CD4-positive, alpha-beta T cell treated with Interleukin-21 for 1 hour (primary cell): ENCODE measurements around the gene STK4.
"Not testable (repeated sequence)": the region's sequence is repeated elsewhere in the genome, so short reads cannot be mapped to it uniquely, and the experiment has no call there.

Experiments used
- DNase-seq: peaks from one replicate; pipeline ENCODE4 v3.0.0-alpha.2; 2020

The STK4 gene

DNA sequence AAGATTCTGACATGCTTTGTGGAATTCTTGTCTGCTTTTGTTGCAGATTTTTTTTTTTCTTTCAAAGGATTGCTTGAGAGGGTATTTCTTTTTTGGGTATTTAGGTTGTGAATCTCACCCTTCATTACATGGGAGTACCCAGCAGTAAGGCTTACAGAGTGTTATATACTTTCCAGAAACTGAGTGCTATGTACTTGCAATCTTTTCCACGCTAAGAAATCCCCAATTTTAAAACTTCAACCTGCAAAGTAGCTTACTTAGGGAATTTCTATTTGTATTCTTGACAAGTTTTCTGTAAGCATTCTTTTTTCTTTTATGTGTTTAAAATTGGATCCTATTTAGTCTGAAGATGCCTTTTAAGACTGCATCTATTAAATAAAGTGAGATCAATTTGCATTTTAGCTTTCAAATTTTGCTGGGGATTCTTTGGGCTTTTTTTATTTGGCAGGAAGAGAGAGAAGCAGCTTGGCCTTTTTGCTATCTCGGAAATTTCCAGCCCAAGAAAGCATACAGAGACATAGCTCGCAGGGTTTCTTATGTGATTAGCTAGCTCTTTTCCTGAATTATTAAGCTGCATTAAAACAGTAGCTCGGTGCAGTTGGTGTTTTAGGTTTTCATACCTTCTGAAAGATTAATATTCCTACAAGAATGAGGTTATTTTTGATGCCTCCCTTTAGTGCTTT, 92.0 kb downstream of the STK4 start:
- no peak for DNase-seq

DNA sequence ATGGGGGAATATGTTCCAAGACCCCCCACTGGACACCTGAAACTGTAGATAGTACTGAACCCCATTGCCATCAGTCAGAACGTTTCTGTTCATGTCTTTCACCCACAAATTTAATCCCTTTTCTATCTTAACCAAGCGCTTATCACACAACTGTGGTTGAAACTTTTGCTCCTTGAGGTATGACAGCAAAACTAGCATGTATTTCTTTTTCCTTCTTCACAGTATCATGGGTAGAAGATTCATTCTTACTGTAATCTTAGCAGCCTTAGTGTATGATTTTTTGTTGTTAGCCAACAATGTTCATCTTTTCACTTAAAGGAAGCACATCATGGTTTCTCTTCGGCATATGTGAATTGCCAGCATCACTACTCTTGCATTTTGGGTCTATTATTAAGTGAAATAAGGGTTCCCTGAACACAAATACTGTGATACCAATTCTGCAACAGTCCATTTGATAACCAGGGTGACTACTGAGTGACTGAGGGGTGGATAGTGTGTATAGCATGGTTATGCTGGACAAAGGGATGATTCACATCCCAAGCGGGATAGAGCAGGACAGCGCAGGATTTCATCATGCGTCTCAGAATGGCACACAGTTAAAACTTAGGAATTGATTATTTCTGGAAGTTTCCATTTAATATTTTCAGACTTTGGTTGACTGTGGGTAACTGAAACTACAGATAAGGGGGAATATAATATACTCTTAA, 92.9 kb downstream of the STK4 start:
- no peak for DNase-seq

DNA sequence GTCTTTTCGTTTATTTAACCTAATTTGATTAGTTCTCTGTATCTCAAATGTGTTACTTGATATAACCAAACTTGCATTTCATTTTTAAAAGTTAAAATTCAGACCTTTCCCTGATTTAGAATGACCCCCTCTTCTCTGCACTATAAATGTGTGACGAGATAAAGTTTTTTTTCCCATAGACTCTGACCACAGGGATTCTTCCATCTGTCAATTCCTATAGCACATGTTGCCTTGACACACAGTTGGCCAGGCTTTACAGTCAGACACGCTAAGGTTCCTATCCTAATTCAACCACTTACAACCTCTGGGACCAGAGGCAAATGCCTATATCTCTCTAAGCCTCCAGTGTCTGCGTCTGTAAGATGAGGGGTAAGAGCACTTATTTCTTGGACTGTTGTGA, 94.0 kb downstream of the STK4 start:
- no peak for DNase-seq

DNA sequence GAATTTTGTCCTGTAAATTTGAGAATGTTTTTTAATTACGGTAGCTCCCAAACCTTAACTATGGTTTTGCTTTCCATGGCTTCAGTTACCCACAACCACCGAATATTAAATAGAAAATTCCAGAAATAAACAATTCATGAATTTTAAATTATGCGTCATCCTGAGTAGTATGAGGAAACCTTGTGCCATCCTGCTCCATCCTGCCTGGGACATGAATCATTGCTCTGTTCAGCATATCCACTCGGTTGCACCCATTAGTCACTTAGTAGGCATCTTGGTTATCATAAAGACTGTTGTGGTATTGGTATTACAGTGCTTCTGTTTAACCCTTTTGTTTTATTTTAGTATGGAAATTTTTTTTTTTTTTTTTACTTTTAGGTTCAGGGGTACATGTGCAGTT, 94.9 kb downstream of the STK4 start:
- no peak for DNase-seq

DNA sequence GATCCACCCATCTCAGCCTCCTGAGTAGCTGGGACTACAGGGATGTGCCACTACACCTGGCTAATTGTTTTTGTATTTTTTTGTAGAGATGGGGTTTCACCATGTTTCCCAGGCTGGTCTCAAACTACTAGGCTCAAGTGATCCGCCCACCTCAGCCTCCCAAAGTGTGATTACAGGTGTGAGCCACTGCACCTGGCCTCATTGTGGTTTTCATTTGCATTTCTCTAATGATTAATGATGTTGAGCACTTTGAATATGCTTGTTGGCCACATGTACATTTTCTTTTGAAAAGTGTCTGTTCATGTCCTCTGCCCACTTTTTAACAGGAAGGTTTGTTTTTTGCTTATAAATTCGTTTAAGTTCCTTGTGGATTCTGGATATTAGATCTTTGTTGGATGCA, 96.8 kb downstream of the STK4 start:
- DNase-seq: not testable (repeated sequence)

DNA sequence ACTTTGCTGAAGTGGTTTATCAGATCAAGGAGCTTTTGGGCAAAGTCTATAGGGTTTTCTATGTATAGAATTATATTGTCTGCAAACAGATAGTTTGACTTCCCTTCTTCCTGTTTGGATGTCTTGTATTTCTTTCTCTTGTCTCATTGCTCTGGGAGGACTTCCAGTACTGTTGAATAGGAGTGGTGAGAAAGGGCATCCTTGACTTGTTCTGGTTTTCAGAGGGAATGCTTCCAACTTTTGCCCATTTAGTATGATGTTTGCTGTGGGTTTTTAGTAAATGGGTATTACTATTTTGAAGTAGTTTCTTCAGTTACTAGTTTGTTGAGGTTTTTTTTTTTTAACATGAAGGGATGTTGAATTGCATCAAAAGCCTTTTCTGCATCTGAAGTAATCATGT, 98.5 kb downstream of the STK4 start:
- DNase-seq: no peak

DNA sequence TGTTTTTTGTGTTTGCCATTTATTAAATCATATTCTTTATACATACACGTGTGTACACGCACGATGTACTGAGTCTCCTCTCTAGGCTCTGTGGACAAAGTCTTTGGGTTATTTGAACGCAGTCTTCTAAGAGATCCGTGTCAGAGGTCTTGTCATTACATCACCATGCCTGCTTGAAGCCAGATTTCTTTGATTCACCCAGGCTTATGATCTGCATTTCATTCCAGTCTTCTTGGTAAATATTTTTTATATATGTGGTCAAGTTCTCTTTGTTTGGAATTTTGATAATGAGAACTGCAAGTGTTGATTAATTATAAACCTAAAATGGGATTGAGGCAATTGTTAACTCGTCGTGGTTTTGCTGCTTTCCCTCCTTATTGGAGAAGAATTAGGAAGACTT, 100.1 kb downstream of the STK4 start:
- no peak for DNase-seq

DNA sequence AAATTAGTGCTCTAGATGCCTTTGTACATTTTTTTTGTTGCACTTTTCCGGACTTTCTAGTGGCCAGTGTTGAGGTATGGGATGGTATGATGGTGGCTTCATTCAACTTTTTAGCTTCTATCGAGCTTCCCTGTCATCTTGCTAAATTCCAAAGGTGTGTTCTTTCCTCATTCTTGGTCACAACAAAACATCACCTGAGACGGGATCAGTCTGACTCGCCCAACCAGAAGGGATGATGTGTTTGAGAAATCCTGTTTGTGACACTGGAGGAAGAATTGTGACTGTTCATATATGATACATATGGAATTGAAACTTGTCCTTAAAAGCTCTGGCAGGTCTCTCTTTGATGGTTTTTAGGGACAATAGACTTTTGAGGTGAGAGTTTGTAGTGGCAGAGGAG, 100.8 kb downstream of the STK4 start:
- DNase-seq: no peak

DNA sequence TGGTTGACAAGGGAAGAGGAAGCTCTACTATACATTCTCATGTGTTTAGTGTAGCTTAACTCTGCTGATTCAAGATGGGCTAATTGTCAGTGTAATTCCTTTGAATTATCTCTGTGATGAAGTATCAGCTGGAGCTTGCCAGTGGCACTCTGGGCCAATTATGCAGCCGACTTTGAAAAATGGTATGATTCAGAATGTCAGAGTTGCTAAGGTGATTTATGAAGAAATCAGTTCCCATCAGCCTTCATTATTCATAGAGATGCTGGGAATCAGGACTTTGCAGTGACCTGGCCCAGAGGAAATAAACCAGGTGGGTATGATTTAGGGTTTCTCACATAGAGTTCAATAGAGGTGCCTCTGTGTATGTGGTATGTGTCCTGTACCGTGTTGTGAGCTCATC, 101.2 kb downstream of the STK4 start:
- DNase-seq: no peak

DNA sequence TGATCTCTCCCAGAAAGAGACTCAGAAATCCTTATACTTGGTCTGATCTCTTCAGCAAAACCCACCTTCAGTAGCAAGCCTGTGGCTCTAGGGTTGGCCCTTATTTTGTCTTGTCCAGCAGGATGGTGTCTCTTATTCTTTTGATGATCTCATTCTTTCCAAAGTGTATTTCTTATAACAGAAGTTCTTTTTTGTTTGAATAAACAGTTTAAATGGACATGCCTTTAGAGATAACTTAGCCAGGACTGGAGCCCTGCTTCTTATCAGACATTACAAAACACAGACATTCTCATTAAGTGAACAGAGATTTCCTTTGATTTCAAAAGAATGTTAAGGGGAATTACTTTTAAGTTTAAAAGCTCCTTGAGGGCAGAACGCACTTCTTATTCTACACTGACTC, 102.9 kb downstream of the STK4 start:
- DNase-seq: no peak

DNA sequence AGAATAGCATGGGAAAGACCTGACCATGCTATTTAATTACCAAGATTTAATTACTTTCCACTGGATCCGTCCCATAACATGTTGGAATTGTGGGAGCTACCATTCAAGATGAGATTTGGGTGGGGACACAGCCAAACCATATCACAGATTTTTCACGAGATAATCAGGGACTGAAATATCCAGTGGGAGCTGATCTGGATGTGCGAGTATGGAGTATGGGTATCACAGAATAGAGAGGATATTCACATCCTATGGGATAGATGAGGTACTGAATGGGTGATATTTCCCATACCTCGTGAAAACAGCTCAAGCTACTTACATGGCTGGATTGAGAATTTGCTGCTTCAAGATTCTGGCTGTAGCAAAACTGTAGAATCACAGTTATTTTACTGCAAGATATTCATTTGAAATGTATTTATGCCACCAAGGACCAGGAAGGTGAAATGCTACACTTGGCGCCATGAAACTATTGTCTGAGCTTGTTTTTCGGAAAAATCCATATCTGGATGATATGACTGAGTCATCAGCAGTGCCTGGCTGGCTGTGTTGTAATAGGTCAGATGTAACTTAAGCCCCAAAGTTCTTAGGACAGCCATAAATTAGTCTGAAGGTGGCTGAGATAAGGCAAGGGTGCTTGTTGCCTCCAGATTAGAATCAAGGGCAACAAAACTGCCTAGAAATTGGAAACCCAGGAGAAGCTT, 104.8 kb downstream of the STK4 start:
- no peak for DNase-seq

DNA sequence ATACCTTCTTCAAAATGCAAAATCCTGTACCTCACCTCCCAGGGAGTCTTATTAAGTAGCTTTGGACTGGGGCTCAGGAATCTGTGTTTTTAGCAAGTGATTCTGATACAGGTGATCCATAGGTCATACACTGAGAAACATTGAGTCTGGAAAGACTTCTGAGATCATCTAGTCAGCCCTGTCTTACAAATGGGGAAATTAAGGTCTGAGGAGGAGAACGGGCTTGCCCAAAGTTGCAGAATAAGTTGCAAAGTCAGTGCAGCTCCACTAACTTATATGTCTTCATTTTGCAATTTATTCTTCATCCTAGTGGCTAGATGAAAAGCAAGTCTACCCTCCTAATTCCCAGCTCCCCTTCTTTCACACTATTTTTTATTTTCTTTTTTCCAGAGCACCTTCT, 105.8 kb downstream of the STK4 start:
- no peak for DNase-seq

DNA sequence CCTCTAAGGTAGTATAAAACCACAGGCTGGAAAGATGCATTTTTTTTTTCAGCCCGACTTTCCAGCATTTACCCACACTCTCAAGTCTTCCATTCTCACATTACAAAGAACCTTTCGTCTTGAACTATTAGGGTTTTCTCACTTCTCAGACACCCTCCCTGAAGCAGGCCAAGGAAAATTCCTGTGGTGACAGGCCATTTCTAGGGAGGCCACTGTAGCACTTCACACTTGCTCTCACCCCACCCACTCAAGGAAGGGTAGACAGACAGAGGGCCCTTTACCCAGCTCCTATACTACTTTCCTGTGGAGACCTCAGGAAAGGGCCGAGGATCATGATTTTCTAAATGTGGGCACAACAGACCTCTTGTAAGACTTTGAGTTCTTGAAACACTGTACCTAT, 106.9 kb downstream of the STK4 start:
- no peak for DNase-seq

DNA sequence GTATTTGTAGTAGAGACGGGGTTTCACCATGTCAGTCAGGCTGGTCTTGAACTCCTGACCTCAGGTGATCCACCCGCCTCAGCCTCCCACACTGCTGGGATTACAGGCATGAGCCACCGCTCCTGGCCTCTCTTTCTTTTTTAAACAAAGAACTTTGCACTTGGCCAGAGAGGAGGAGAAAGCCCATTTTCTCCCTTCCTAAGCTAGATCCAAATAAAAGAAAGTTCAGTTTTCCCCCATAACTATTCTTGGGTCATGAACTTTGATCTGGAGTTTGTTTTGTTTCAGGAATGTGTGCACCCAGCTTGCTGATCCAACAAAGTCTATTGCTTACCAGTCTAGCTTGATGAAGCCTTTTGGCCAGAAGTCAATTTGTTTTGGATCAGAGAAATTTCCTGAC, 111.2 kb downstream of the STK4 start:
- DNase-seq: no peak

DNA sequence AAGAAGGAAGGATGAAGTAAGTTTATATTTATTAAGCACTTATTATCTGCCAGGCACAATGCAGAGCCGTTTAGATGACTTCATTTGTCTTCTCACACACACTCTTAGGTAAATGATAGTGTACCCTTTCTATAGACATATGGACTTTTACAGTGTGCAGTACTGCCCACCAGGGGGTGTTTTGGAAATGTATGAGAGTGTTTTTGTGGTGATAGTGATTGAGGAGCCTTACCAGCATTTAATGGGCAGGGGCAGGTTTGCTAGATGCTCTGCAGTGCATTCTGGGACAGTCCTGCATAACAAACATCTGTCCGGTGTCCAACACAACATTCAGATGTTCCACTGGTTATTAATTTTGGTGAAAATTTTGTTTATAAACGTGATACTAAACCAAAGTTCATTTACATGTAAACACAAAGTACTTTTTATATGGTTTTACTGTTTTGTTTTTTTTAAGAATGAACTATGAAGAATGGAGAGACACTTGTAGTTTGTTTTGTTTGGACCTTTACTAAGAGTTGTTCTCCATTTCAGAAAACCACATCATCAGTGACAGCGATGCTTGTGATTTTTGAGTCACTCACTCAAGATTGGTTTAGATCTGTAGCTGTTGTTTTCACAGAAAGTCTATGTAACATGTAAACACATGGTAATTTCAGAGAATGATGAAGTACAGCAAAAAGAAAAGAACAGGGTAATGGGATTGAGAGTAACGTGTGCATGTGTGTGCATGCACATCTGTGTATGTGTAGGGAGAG, 114.7 kb downstream of the STK4 start:
- DNase-seq: no peak

DNA sequence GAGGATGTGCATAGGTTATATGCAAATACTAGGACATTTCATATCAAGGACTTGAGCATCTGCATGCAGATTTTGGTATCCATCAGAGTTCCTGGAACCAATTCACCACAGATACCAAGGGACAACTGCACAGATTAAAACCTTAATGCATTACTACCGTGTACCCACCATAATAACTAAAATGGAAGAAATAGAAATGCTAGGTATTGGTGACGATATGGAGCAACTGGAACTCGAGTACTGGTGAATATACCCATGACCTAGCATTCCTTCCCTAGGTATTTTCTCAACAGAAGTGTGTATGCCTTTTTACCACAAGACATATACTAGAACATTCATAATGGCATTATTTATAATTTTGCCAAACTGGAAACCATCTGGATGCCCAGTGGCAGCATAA, 116.2 kb downstream of the STK4 start:
- DNase-seq: no peak

DNA sequence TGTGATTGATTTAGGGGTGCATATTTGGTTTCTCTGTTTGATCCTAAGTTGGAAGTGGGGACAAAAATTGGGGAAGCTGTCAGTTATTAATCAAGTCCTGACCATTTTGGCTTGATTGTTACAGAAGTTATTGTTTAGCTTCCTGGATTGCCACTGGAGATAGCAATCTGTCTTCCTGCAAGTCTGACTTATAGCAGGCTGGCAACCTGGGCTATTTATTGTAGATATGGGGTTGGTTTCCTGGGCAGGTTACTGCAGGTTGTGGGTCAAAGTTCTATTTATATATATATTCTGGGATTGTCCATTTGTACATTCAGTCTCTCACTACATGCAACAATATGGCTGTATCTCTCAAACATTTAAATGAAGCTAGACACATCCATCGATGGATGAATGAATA, 116.8 kb downstream of the STK4 start:
- DNase-seq: no peak

DNA sequence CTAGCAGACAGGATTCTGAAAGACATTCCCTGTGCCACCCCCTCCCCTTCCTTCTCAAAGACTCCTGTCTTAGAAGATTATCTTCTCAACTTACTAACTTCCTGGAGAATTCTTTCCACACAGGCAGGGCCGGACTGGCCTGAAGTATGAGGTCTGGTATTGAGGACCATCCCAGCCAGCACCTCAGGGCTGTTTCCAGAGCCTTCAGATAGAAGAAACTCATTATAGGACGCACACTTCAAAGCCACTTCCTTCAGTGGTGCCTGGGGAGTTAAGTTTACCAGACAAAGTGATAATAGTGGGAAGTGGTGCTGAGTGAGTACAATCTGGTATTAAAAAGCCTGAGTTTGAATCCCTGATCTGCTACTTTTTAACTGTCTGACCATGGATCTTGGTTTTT, 119.0 kb downstream of the STK4 start:
- no peak for DNase-seq

DNA sequence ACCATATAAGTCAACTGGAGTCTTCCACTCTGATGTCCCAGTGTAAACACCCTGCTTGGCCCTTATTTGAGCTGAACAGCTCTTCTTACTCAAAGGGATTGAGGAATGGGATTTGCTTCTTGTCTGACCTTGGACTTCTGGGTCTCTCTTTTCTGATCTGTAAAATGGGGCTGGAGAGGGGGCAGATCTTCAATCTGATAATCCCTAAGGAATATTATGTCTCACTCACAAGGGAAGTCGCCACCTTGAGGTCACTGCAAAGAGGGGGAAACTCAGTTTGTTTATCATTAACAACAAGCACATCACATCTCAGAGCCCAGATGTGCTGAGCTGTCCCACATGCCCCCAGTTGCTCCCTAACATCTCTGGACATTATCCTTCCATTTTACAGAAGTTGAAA, 119.6 kb downstream of the STK4 start:
- DNase-seq: no peak

DNA sequence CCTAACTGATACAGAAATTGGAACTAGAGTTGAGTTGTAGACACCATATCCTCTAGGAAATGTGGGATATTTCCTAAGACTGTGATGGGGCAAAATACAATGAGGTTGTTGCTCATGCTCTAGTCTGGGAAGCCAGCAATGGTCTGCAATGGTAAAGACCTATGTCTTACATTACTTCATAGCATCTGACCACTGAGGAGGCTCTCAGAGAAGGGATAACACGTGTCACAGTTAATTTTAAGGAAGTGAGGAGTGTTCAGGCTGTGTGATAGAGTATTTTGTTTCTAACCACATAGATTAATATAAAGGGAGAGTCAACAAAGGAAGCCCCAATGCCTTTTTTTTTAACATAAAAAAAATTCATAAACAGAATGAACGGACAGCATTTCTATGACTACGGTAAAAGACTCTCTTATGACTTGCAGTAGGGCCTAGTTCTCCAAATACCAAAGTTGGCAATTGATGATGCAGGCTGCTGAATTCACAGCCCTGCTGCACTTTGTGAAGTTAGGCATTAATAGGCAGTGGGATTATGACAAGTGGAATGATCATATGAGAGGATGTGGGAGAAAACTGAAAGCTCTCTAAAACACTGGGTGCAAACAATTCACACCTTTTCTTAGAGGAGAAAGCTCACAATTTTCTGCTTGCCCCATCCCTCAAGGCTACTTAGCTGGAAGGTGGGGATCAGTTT, 120.9 kb downstream of the STK4 start:
- DNase-seq: no peak

DNA sequence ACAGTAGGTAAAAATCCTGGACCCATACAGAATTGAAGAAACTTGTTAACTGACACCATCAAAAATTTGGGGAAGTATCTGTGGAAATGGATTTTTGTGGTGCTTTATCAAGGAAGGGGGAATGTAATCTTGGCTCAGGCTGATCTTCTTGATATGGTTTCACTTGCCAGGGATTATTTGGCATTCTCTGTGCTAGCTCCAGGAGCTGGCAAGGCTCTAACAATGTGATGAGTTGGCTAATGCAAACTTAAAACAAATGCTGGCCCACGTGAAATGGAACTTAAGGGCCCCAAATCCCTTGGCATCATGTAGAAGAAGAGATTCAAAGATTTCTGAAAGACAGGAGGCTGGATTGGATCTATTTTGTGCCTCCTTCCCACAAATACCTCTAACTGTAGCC, 121.5 kb downstream of the STK4 start:
- no peak for DNase-seq

DNA sequence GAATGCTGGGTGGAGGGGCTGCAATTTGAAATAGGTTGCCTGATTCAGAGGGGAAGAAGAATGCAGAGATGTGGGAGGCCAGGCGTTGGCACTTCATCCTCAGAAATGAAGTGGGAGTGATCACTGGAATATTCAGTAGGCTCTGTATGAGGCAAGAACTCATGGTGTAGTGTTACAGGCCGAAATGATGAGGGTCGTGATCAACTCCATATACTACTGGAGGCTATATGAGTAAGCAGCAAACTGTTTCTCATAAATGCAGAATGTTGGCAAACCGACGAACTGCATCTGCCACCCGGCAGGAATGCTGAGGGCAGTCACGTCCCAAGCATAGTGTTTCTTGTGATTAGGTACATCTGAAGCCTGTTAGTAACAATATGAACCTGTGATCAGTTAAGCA, 121.9 kb downstream of the STK4 start:
- DNase-seq: no peak

DNA sequence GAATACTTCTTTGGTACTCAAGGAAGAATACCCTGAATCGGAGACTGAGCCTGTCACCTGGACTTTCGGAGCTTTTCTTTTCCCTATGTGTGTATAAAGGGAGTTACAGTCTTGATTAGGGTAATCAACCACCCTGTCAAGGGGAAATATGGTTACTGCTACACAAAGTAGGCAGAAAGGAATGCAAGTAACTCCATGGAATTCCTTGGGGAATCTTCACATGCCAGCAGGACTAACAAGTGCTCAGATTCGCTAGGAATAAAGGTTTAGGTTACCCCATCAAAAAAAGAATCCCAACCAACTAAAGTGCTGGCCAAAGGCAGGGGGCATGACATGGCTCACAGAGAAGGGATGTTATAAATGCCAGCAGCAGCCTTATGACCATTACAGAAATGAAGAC, 124.2 kb downstream of the STK4 start:
- no peak for DNase-seq
